HCT116 (cell line): ENCODE results near the gene ADGRG7. TPM values are rescaled to one million over a fixed set of nuclear protein-coding genes. Genes with fewer than 3 reads are reported as not detected.

Experiments used
- ATAC-seq: fragments of 200-7000 bp; cut with Tn5 transposase; 2 replicates; pipeline ENCODE4 v1.9.1; 2020; ENCODE audit warnings: mild to moderate bottlenecking, moderate library complexity
- BruUV-seq: library from RNA; stranded (reverse); fragments of 400-500 nt; replicated peaks from 2 replicates; lab custom pipeline; 2021; lab: Mats Ljungman, UMichigan
- CTCF ChIA-PET: fragments of 300-600 bp; sonication (Branson Sonifier 250); formaldehyde crosslinking; loops from one replicate; lab custom pipeline; 2021; ENCODE audit warnings: antibody characterized with exemption; lab: Charles Lee
- POLR2A ChIA-PET: fragments of 300-600, 350-600 bp; sonication (Branson Sonifier 250); formaldehyde crosslinking; loops from one replicate; lab custom pipeline; 2021; ENCODE audit warnings: antibody characterized with exemption; lab: Charles Lee
- RAD21 ChIA-PET, 2 experiments: fragments of 300-600 bp; sonication (Branson Sonifier 250); formaldehyde crosslinking; loops; one replicate each; lab custom pipeline; 2023; ENCODE audit warnings: low total read pairs in 2 of 2; ENCODE audit not compliant: uncharacterized antibody in 2 of 2, unreplicated experiment in 2 of 2, low non-redundant PET in 1 of 2; lab: Charles Lee
- DNase-seq: peaks from one replicate; pipeline ENCODE4 v3.0.0-alpha.2; 2010; ENCODE audit warnings: low read depth, low spot score
- H2AFZ ChIP-seq: fragments of 200-600 bp; shearing (Covaris generic), sonication (generic); 2 replicates; pipeline ENCODE4 v1.6.1; 2017; ENCODE audit warnings: low read depth, mixed run types, mixed read lengths, antibody characterized with exemption, low read length; ENCODE audit not compliant: poor library complexity, severe bottlenecking
- H3K27ac ChIP-seq: 2 replicates; pipeline ENCODE4 v1.5.1; 2012; ENCODE audit warnings: low read depth, low read length
- H3K27me3 ChIP-seq: fragments of 200-600 bp; sonication (generic); 2 replicates; pipeline ENCODE4 v1.6.1; 2016; ENCODE audit warnings: mixed run types, low read length, mixed read lengths; ENCODE audit not compliant: insufficient read depth
- H3K36me3 ChIP-seq, 2 experiments: fragments of 200-500 bp in 1 of 2; fragments of 200-600 bp in 1 of 2; sonication (Bioruptor generic) in 1 of 2; sonication (generic) in 1 of 2; 2 replicates each; pipeline versions ENCODE4 v1.5.1 to v1.6.1; 2014 to 2016; ENCODE audit warnings: low read length in 2 of 2, inconsistent platforms in 1 of 2, mixed read lengths in 1 of 2, mixed run types in 1 of 2; ENCODE audit not compliant: insufficient read depth in 2 of 2, control insufficient read depth in 1 of 2
- H3K4me1 ChIP-seq, 2 experiments: fragments of 200-600 bp in 1 of 2; sonication (generic) in 1 of 2; 2 replicates each; pipeline versions ENCODE4 v1.5.1 to v1.6.1; 2012 to 2017; ENCODE audit warnings: low read length in 2 of 2, inconsistent platforms in 1 of 2, mild to moderate bottlenecking in 1 of 2, mixed read lengths in 1 of 2, mixed run types in 1 of 2, moderate library complexity in 1 of 2; ENCODE audit not compliant: insufficient read depth in 2 of 2, control insufficient read depth in 1 of 2
- H3K4me2 ChIP-seq: fragments of 200-600 bp; sonication (generic); 2 replicates; pipeline ENCODE4 v1.6.1; 2017; ENCODE audit warnings: mixed run types, low read length, mixed read lengths
- H3K4me3 ChIP-seq, 2 experiments: fragments of 200-600 bp in 1 of 2; sonication (generic) in 1 of 2; replicated peaks in 1 of 2; 2 replicates each; pipeline ENCODE4 v1.5.1; 2011 to 2016; ENCODE audit warnings: low read length in 2 of 2, control low read depth in 1 of 2, low read depth in 1 of 2, mild to moderate bottlenecking in 1 of 2, mixed read lengths in 1 of 2, mixed run types in 1 of 2
- H3K79me2 ChIP-seq: fragments of 200-600 bp; sonication (generic); 2 replicates; pipeline ENCODE4 v1.6.1; 2017; ENCODE audit warnings: mild to moderate bottlenecking, mixed run types, low read length, moderate library complexity, mixed read lengths; ENCODE audit not compliant: insufficient read depth
- H3K9ac ChIP-seq: fragments of 200-600 bp; sonication (generic); 2 replicates; pipeline ENCODE4 v1.6.1; 2016; ENCODE audit warnings: low read length, mixed read lengths
- H3K9me2 ChIP-seq: fragments of 200-600 bp; sonication (generic), shearing (Covaris generic); 2 replicates; pipeline ENCODE4 v1.6.1; 2017; ENCODE audit warnings: mixed run types, mild to moderate bottlenecking, moderate library complexity; ENCODE audit not compliant: insufficient read depth
- H3K9me3 ChIP-seq, 2 experiments: fragments of 200-500 bp in 1 of 2; fragments of 200-600 bp in 1 of 2; sonication (Bioruptor generic) in 1 of 2; sonication (generic) in 1 of 2; 2 replicates each; pipeline ENCODE4 v1.6.1; 2014 to 2017; ENCODE audit warnings: low read length in 2 of 2, mixed read lengths in 2 of 2, inconsistent platforms in 1 of 2, low read depth in 1 of 2, mild to moderate bottlenecking in 1 of 2, mixed run types in 1 of 2, moderate library complexity in 1 of 2; ENCODE audit not compliant: control insufficient read depth in 1 of 2, insufficient read depth in 1 of 2
- H4K20me1 ChIP-seq: fragments of 200-600 bp; sonication (generic), shearing (Covaris generic); 2 replicates; pipeline ENCODE4 v1.6.1; 2017; ENCODE audit warnings: mixed run types, mild to moderate bottlenecking, moderate library complexity; ENCODE audit not compliant: insufficient read depth
- CBX3 ChIP-seq: IDR thresholded peaks from 2 replicates; pipeline ENCODE4 v1.6.1; 2012; ENCODE audit warnings: low read depth
- CEBPB ChIP-seq: IDR thresholded peaks from 2 replicates; pipeline ENCODE4 v1.6.1; 2012; ENCODE audit warnings: low read depth
- EGR1 ChIP-seq: IDR thresholded peaks from 2 replicates; pipeline ENCODE4 v1.6.1; 2012; ENCODE audit warnings: low read depth
- EZH2 ChIP-seq: fragments of 200-600 bp; sonication (generic); IDR thresholded peaks from 2 replicates; pipeline ENCODE4 v1.6.1; 2017; ENCODE audit warnings: antibody characterized with exemption, mixed run types
- EZH2phosphoT487 ChIP-seq: fragments of 200-600 bp; IDR thresholded peaks from 2 replicates; pipeline ENCODE4 v1.6.1; 2018; ENCODE audit warnings: antibody characterized with exemption, borderline replicate concordance
- RAD21 ChIP-seq: IDR thresholded peaks from 2 replicates; pipeline ENCODE4 v1.6.1; 2012; ENCODE audit warnings: low read depth, mild to moderate bottlenecking
- SIN3A ChIP-seq: IDR thresholded peaks from 2 replicates; pipeline ENCODE4 v1.6.1; 2012; ENCODE audit warnings: low read depth
- SP1 ChIP-seq: IDR thresholded peaks from 2 replicates; pipeline ENCODE4 v1.6.1; 2012; ENCODE audit warnings: low read depth
- SRF ChIP-seq: IDR thresholded peaks from 2 replicates; pipeline ENCODE4 v1.6.1; 2012; ENCODE audit warnings: low read depth
- TCF7L2 ChIP-seq: IDR thresholded peaks from 2 replicates; pipeline ENCODE4 v1.7.0; 2011; ENCODE audit warnings: borderline replicate concordance, inconsistent platforms; ENCODE audit not compliant: insufficient read depth, insufficient read length; ENCODE audit errors: extremely low read depth
- ZBTB33 ChIP-seq: IDR thresholded peaks from 2 replicates; pipeline ENCODE4 v1.6.1; 2011; ENCODE audit warnings: mild to moderate bottlenecking, low read length, moderate library complexity; ENCODE audit not compliant: insufficient replicate concordance; ENCODE audit errors: extremely low read depth
- ZFX ChIP-seq: fragments of 450-650 bp; IDR thresholded peaks from 2 replicates; pipeline ENCODE4 v1.6.1; 2017
- ZNF274 ChIP-seq: fragments of 200-500 bp; sonication (Bioruptor generic); IDR thresholded peaks from 2 replicates; pipeline ENCODE4 v1.6.1; 2014; ENCODE audit warnings: mild to moderate bottlenecking, low read depth, low read length, inconsistent platforms
- intact Hi-C: fragments of 100-400 bp; cut with micrococcal nuclease; formaldehyde crosslinking; loops from 2 replicates; pipeline ENCODE4 v1.10.0; 2022
- total RNA-seq: library from RNA; stranded (reverse); gene quantifications from one replicate; pipeline ENCODE4 v1.2.1, GENCODE V29; 2021; ENCODE audit not compliant: unreplicated experiment
- TF ChIP-seq, protein P1 (sequence below): IDR thresholded peaks from 2 replicates; pipeline ENCODE4 v1.6.1; 2012
- TF ChIP-seq, protein P2 (sequence below), 3 experiments: fragments of 200-600 bp in 1 of 3; sonication (generic) in 1 of 3; IDR thresholded peaks in 2 of 3; conservative IDR thresholded peaks in 1 of 3; 2 replicates each; pipeline ENCODE4 v1.5.1; 2012 to 2017; ENCODE audit warnings: low read depth in 2 of 3, low read length in 2 of 3, antibody characterized with exemption in 1 of 3, borderline replicate concordance in 1 of 3, control low read depth in 1 of 3, mild to moderate bottlenecking in 1 of 3, mixed read lengths in 1 of 3, mixed run types in 1 of 3, moderate library complexity in 1 of 3; ENCODE audit not compliant: insufficient read depth in 1 of 3
- TF ChIP-seq, protein P3 (sequence below): IDR thresholded peaks from 2 replicates; pipeline ENCODE4 v1.6.1; 2012

ADGRG7 gene
- total RNA-seq, 1 experiment from 2014 or later, result not detected

GRCh38 chr3:100629421-100630127 is 20.2 kb downstream of the ADGRG7 start:
- Histone ChIP-seq H3K4me2 (no peak overlapping the region), H2AFZ (no peak overlapping the region), H4K20me1 (no peaks in the 10 kb centered on the region), H3K27ac (no peak overlapping the region), H3K4me3 (no peak overlapping the region), H3K79me2 (no peaks in the 10 kb centered on the region)
- ATAC-seq, result no peak
- ChIA-PET POLR2A (no interaction called here), RAD21 (no interaction called here)
- TF ChIP-seq, protein P1, sequence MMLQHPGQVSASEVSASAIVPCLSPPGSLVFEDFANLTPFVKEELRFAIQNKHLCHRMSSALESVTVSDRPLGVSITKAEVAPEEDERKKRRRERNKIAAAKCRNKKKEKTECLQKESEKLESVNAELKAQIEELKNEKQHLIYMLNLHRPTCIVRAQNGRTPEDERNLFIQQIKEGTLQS, result no peak
- TF ChIP-seq EGR1 (no peak), ZFX (no peak), SP1 (no peak), RAD21 (no peak), CBX3 (no peak)
- TF ChIP-seq, protein P2, sequence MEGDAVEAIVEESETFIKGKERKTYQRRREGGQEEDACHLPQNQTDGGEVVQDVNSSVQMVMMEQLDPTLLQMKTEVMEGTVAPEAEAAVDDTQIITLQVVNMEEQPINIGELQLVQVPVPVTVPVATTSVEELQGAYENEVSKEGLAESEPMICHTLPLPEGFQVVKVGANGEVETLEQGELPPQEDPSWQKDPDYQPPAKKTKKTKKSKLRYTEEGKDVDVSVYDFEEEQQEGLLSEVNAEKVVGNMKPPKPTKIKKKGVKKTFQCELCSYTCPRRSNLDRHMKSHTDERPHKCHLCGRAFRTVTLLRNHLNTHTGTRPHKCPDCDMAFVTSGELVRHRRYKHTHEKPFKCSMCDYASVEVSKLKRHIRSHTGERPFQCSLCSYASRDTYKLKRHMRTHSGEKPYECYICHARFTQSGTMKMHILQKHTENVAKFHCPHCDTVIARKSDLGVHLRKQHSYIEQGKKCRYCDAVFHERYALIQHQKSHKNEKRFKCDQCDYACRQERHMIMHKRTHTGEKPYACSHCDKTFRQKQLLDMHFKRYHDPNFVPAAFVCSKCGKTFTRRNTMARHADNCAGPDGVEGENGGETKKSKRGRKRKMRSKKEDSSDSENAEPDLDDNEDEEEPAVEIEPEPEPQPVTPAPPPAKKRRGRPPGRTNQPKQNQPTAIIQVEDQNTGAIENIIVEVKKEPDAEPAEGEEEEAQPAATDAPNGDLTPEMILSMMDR (IDR thresholded peaks at IDR 0.05 in 2 of 3, conservative IDR thresholded peaks at IDR 0.05 in 1 of 3; ENCODE audit: borderline replicate concordance in 1 of 3, insufficient read depth in 1 of 3, low read depth in 2 of 3, low read length in 2 of 3), result no peak
- TF ChIP-seq, all 23 proteins: peak for 0
- intact Hi-C loops, result no loop called here
- H3K36me3 ChIP-seq, result no peaks in the 10 kb centered on the region
- no peak overlapping the region for H3K9ac ChIP-seq
- DNase-seq, result no peak
- BruUV-seq, result no TSS peak
- no peaks in the 10 kb centered on the region for H3K27me3 ChIP-seq
- CTCF ChIA-PET, result no interaction called here
- no peaks in the 10 kb centered on the region for H3K9me3 ChIP-seq
- H3K9me2 ChIP-seq, result no peaks in the 10 kb centered on the region
- H3K4me1 ChIP-seq, result no peaks in the 10 kb centered on the region

- H3K27ac ChIP-seq, result no peak overlapping the region
- no peak overlapping the region for H3K4me3 ChIP-seq
- DNase-seq (no peak), ATAC-seq (no peak)
- POLR2A ChIA-PET, result no interaction called here
- BruUV-seq, result no TSS peak
- no peaks in the 10 kb centered on the region for H3K9me2 ChIP-seq
- intact Hi-C loops, result no loop called here
- RAD21 ChIA-PET, result no interaction called here
- no peaks in the 10 kb centered on the region for H3K36me3 ChIP-seq
- H2AFZ ChIP-seq, result no peak overlapping the region
- H3K4me2 ChIP-seq, result no peak overlapping the region
- H4K20me1 ChIP-seq, result no peaks in the 10 kb centered on the region
- H3K9me3 ChIP-seq, result no peaks in the 10 kb centered on the region
- H3K27me3 ChIP-seq, result no peaks in the 10 kb centered on the region
- no peaks in the 10 kb centered on the region for H3K4me1 ChIP-seq
- no peak overlapping the region for H3K9ac ChIP-seq
- no peaks in the 10 kb centered on the region for H3K79me2 ChIP-seq
- CTCF ChIA-PET, result no interaction called here
- TF ChIP-seq, protein P3, sequence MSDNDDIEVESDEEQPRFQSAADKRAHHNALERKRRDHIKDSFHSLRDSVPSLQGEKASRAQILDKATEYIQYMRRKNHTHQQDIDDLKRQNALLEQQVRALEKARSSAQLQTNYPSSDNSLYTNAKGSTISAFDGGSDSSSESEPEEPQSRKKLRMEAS, result no peak
- TF ChIP-seq TCF7L2, result no peak
- TF ChIP-seq SRF, result no peak
- no peak for TF ChIP-seq EGR1
- no peak for TF ChIP-seq SIN3A
- no peak for TF ChIP-seq SP1
- TF ChIP-seq ZNF274, result no peak
- TF ChIP-seq, protein P1, result no peak
- no peak for TF ChIP-seq ZBTB33
- TF ChIP-seq CEBPB, result no peak
- TF ChIP-seq EZH2phosphoT487, result no peak
- no peak for TF ChIP-seq EZH2
Observed at GRCh38 chr3:100630664-100631063, 21.3 kb downstream of the ADGRG7 start.
